Fibroblast of lung (primary cell): ENCODE measurements around the gene CPM. TPM values are rescaled to one million over a fixed set of nuclear protein-coding genes. Genes with fewer than 3 reads are reported as not detected.

Experiments
- DNase-seq, 2 donors: peaks; one replicate each; pipeline versions ENCODE4 v3.0.0 to v3.0.0-alpha.2; 2010; ENCODE audit warnings: low read depth in 2 of 2
- H2AFZ ChIP-seq: 2 replicates; pipeline ENCODE4 v1.5.1; 2012; ENCODE audit warnings: low read length, control low read depth, inconsistent platforms
- H3K27ac ChIP-seq: 2 replicates; pipeline ENCODE4 v1.5.1; 2011; ENCODE audit warnings: low read length, control low read depth; ENCODE audit not compliant: insufficient read depth
- H3K27me3 ChIP-seq: 2 replicates; pipeline ENCODE4 v1.5.1; 2011; ENCODE audit warnings: mild to moderate bottlenecking, low read length; ENCODE audit not compliant: control insufficient read depth, insufficient read depth
- H3K36me3 ChIP-seq: 2 replicates; pipeline ENCODE4 v1.5.1; 2011; ENCODE audit warnings: low read length; ENCODE audit not compliant: control insufficient read depth, insufficient read depth
- H3K4me1 ChIP-seq: 2 replicates; pipeline ENCODE4 v1.5.1; 2011; ENCODE audit warnings: low read length; ENCODE audit not compliant: control insufficient read depth, insufficient read depth; ENCODE audit errors: extremely low read depth
- H3K4me2 ChIP-seq: 2 replicates; pipeline ENCODE4 v1.5.1; 2011; ENCODE audit warnings: low read length, control low read depth; ENCODE audit not compliant: insufficient read depth; ENCODE audit errors: extremely low read depth
- H3K4me3 ChIP-seq, 4 experiments: fragments of 200-600 bp in 1 of 4; sonication (generic) in 1 of 4; replicated peaks in 1 of 4; 2 replicates each; pipeline ENCODE4 v1.5.1; 2011 to 2016; ENCODE audit warnings: low read length in 4 of 4, low read depth in 3 of 4, mild to moderate bottlenecking in 3 of 4, control low read depth in 2 of 4, inconsistent platforms in 1 of 4, mixed read lengths in 1 of 4; ENCODE audit not compliant: insufficient read depth in 1 of 4; ENCODE audit errors: control extremely low read depth in 1 of 4
- H3K79me2 ChIP-seq: 2 replicates; pipeline ENCODE4 v1.5.1; 2012; ENCODE audit warnings: mild to moderate bottlenecking, low read length, inconsistent platforms; ENCODE audit not compliant: control insufficient read depth, insufficient read depth
- H3K9ac ChIP-seq: 2 replicates; pipeline ENCODE4 v1.5.1; 2011; ENCODE audit warnings: mild to moderate bottlenecking, low read length, control low read depth; ENCODE audit not compliant: insufficient read depth
- H3K9me3 ChIP-seq: 2 replicates; pipeline ENCODE4 v1.5.1; 2012; ENCODE audit warnings: low read depth, low read length; ENCODE audit not compliant: control insufficient read depth, insufficient read depth
- H4K20me1 ChIP-seq: 2 replicates; pipeline ENCODE4 v1.5.1; 2011; ENCODE audit warnings: low read length; ENCODE audit not compliant: control insufficient read depth, insufficient read depth; ENCODE audit errors: extremely low read depth
- EZH2 ChIP-seq: IDR thresholded peaks from 2 replicates; pipeline ENCODE4 v1.5.1; 2012; ENCODE audit warnings: low read length, control low read depth, mild to moderate bottlenecking; ENCODE audit errors: missing control alignments
- polyA plus RNA-seq, 2 donors: library from polyadenylated mRNA; depleted of rRNA in 1 of 2; stranded (reverse) in 1 of 2; unstranded in 1 of 2; fragments of >200 nt; gene quantifications; 2 replicates each; pipeline ENCODE4 v1.2.1, GENCODE V29; 2011 to 2012; ENCODE audit warnings: missing spikeins in 1 of 2
- total RNA-seq: library from RNA; depleted of rRNA; stranded (reverse); fragments of >200 nt; gene quantifications from 2 replicates; pipeline ENCODE4 v1.2.1, GENCODE V29; 2014
- TF ChIP-seq, protein P1 (sequence below), 2 donors: IDR thresholded peaks in 1 of 2; conservative IDR thresholded peaks in 1 of 2; 1 replicate in 1 of 2; 2 replicates in 1 of 2; pipeline ENCODE4 v1.5.1; 2011 to 2012; ENCODE audit warnings: low read length in 2 of 2, control low read depth in 1 of 2, inconsistent platforms in 1 of 2, low read depth in 1 of 2, mild to moderate bottlenecking in 1 of 2

CPM gene
- total and polyA plus RNA-seq, 2 donors (not counting 1 experiment from before 2014, with no cell fraction given) = 5.3 to 23.5 TPM

- H3K27me3 ChIP-seq = no peaks in the 10 kb centered on the region
- TF ChIP-seq EZH2 = no peak
- TF ChIP-seq, protein P1, sequence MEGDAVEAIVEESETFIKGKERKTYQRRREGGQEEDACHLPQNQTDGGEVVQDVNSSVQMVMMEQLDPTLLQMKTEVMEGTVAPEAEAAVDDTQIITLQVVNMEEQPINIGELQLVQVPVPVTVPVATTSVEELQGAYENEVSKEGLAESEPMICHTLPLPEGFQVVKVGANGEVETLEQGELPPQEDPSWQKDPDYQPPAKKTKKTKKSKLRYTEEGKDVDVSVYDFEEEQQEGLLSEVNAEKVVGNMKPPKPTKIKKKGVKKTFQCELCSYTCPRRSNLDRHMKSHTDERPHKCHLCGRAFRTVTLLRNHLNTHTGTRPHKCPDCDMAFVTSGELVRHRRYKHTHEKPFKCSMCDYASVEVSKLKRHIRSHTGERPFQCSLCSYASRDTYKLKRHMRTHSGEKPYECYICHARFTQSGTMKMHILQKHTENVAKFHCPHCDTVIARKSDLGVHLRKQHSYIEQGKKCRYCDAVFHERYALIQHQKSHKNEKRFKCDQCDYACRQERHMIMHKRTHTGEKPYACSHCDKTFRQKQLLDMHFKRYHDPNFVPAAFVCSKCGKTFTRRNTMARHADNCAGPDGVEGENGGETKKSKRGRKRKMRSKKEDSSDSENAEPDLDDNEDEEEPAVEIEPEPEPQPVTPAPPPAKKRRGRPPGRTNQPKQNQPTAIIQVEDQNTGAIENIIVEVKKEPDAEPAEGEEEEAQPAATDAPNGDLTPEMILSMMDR (conservative IDR thresholded peaks at IDR 0.05 in 1 of 2, IDR thresholded peaks at IDR 0.05 in 1 of 2; ENCODE audit: low read depth in 1 of 2, low read length in 2 of 2) = no peak
These were observed 77.9 kb downstream of the CPM start for GRCh38 chr12:68855111-68855510.

GRCh38 chr12:68854554-68854953 is 78.4 kb downstream of the CPM start:
- no peak for TF ChIP-seq EZH2
- TF ChIP-seq, protein P1 (conservative IDR thresholded peaks at IDR 0.05 in 1 of 2, IDR thresholded peaks at IDR 0.05 in 1 of 2; ENCODE audit: low read depth in 1 of 2, low read length in 2 of 2) = no peak
- DNase-seq = no peak
- no peaks in the 10 kb centered on the region for H3K9me3 ChIP-seq
- no peaks in the 10 kb centered on the region for H3K79me2 ChIP-seq
- H3K4me2 ChIP-seq = no peak overlapping the region
- no peaks in the 10 kb centered on the region for H4K20me1 ChIP-seq
- H3K36me3 ChIP-seq = no peaks in the 10 kb centered on the region
- no peaks in the 10 kb centered on the region for H3K27me3 ChIP-seq
- no peak overlapping the region for H3K9ac ChIP-seq
- H3K4me3 ChIP-seq = no peak overlapping the region
- H2AFZ ChIP-seq = no peak overlapping the region
- H3K27ac ChIP-seq = no peak overlapping the region
- H3K4me1 ChIP-seq = no peaks in the 10 kb centered on the region

More at GRCh38 chr12:68855111-68855510, 77.9 kb downstream of the CPM start:
- no peaks in the 10 kb centered on the region for H4K20me1 ChIP-seq
- H3K4me3 ChIP-seq = no peak overlapping the region
- no peaks in the 10 kb centered on the region for H3K79me2 ChIP-seq
- H2AFZ ChIP-seq = no peak overlapping the region
- H3K4me1 ChIP-seq = no peaks in the 10 kb centered on the region
- no peaks in the 10 kb centered on the region for H3K9me3 ChIP-seq
- H3K9ac ChIP-seq = no peak overlapping the region
- H3K27ac ChIP-seq = no peak overlapping the region
- no peak overlapping the region for H3K4me2 ChIP-seq
- no peak for DNase-seq
- H3K36me3 ChIP-seq = no peaks in the 10 kb centered on the region

DNA sequence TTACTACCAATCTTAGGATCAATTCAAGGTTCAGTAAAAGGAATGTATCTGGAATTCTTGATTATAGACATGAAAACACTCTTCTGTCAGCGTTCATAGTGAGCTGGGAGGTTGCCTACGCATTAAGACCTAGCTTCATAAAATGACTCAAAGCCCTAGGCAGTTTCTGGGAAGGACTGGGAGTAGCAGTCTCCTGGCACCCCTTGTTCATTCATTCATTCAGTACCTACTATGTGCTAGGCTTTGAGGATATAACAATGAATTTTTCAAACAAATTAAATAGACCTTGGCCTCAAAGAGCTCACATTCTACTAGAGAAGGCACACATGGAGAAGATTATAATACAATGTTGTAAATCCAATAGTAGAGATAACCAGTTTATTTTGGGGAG is 78.9 kb downstream of the CPM start:
- no peak for TF ChIP-seq EZH2
- TF ChIP-seq, protein P1 (conservative IDR thresholded peaks at IDR 0.05 in 1 of 2, IDR thresholded peaks at IDR 0.05 in 1 of 2; ENCODE audit: low read depth in 1 of 2, low read length in 2 of 2) = no peak
- Histone ChIP-seq H2AFZ (no peak overlapping the region), H3K36me3 (no peaks in the 10 kb centered on the region), H4K20me1 (no peaks in the 10 kb centered on the region), H3K4me1 (no peaks in the 10 kb centered on the region), H3K27ac (no peak overlapping the region), H3K9ac (no peak overlapping the region), H3K79me2 (no peaks in the 10 kb centered on the region), H3K27me3 (no peaks in the 10 kb centered on the region), H3K9me3 (no peaks in the 10 kb centered on the region), H3K4me2 (no peak overlapping the region), H3K4me3 (no peak overlapping the region)
- no peak for DNase-seq
